ENCODE data around the gene INPP5A.

GRCh38 chr10:132780356-132780755 lies 242.8 kb downstream of the INPP5A start:
- TF ChIP-seq CTCF (IDR thresholded peaks at IDR 0.05) (no peak), POLR2AphosphoS5 (IDR thresholded peaks at IDR 0.05) (no peak), POLR2A (IDR thresholded peaks at IDR 0.05) (no peak), EP300 (IDR thresholded peaks at IDR 0.05) (no peak)

Data from sigmoid colon (tissue), 4 donors.